Mammary epithelial cell (primary cell): ENCODE measurements around the gene SLC12A3.

Source experiments
- EZH2 ChIP-seq: IDR thresholded peaks from 2 replicates; pipeline ENCODE4 v1.6.1; 2012; ENCODE audit warnings: low read length, inconsistent platforms, borderline replicate concordance
- TF ChIP-seq, protein P1 (sequence below), 2 donors: IDR thresholded peaks in 1 of 2; conservative IDR thresholded peaks in 1 of 2; 2 replicates each; pipeline ENCODE4 v1.5.1; 2011 to 2012; ENCODE audit warnings: inconsistent platforms in 2 of 2, low read length in 2 of 2, mild to moderate bottlenecking in 2 of 2, control low read depth in 1 of 2, low read depth in 1 of 2; ENCODE audit not compliant: insufficient read depth in 1 of 2; ENCODE audit errors: extremely low read depth in 1 of 2

DNA sequence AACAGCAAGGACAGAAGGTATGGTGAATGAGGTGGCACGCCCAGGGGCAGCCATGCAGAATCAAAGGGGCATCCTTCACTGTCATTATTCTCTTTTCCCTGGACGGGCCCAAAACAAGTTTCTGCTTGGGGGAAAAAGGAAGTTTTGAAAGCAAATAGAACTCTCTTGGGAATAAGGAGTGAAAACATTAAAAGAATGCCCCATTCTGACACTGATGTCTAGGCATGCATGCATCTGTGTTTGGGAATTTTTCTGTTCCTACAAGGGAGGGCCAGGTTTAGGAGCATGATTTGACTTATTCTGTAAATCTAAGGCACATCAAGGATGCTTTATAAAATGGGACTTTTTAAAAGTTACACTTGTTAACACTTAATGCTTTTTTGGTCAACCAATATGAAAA lies 34.3 kb upstream of the SLC12A3 start:
- TF ChIP-seq, protein P1, sequence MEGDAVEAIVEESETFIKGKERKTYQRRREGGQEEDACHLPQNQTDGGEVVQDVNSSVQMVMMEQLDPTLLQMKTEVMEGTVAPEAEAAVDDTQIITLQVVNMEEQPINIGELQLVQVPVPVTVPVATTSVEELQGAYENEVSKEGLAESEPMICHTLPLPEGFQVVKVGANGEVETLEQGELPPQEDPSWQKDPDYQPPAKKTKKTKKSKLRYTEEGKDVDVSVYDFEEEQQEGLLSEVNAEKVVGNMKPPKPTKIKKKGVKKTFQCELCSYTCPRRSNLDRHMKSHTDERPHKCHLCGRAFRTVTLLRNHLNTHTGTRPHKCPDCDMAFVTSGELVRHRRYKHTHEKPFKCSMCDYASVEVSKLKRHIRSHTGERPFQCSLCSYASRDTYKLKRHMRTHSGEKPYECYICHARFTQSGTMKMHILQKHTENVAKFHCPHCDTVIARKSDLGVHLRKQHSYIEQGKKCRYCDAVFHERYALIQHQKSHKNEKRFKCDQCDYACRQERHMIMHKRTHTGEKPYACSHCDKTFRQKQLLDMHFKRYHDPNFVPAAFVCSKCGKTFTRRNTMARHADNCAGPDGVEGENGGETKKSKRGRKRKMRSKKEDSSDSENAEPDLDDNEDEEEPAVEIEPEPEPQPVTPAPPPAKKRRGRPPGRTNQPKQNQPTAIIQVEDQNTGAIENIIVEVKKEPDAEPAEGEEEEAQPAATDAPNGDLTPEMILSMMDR (conservative IDR thresholded peaks at IDR 0.05 in 1 of 2, IDR thresholded peaks at IDR 0.05 in 1 of 2; ENCODE audit: extremely low read depth in 1 of 2, insufficient read depth in 1 of 2, low read depth in 1 of 2, low read length in 2 of 2), result no peak
- TF ChIP-seq EZH2, result no peak
